GM23338 (cell line): Measurements from ENCODE around the gene CKM. TPM values are rescaled to one million over a fixed set of nuclear protein-coding genes. Genes with fewer than 3 reads are reported as not detected.

ENCODE experiments used
- ATAC-seq: fragments of 200-7000 bp; cut with Tn5 transposase; 3 replicates; pipeline ENCODE4 v1.9.1; 2020
- DNase-seq: peaks from one replicate; pipeline ENCODE4 v3.0.0-alpha.2; 2015; ENCODE audit warnings: low spot score
- H2AFZ ChIP-seq: fragments of 200-600 bp; sonication (generic); 2 replicates; pipeline ENCODE4 v1.8.0; 2016; ENCODE audit warnings: antibody characterized with exemption, mild to moderate bottlenecking, moderate library complexity
- H3F3A ChIP-seq: fragments of 200-600 bp; sonication (generic); replicated peaks from 2 replicates; pipeline ENCODE4 v1.8.0; 2017; ENCODE audit warnings: antibody characterized with exemption, mixed run types, low read depth
- H3K27ac ChIP-seq: fragments of 200-600 bp; sonication (generic); 2 replicates; pipeline ENCODE4 v1.6.1; 2016; ENCODE audit warnings: low read depth
- H3K27me3 ChIP-seq: fragments of 200-600 bp; sonication (generic); 2 replicates; pipeline ENCODE4 v1.8.0; 2016; ENCODE audit warnings: mild to moderate bottlenecking, mixed run types, moderate library complexity; ENCODE audit not compliant: insufficient read depth
- H3K36me3 ChIP-seq: fragments of 200-600 bp; sonication (generic); 2 replicates; pipeline ENCODE4 v1.8.0; 2016; ENCODE audit warnings: mild to moderate bottlenecking; ENCODE audit not compliant: insufficient read depth
- H3K4me1 ChIP-seq: fragments of 200-600 bp; sonication (generic); 2 replicates; pipeline ENCODE4 v1.8.0; 2016; ENCODE audit warnings: mild to moderate bottlenecking, moderate library complexity; ENCODE audit not compliant: insufficient read depth
- H3K4me2 ChIP-seq: fragments of 200-600 bp; sonication (generic); 2 replicates; pipeline ENCODE4 v1.7.1; 2017; ENCODE audit warnings: mixed run types
- H3K4me3 ChIP-seq: fragments of 200-600 bp; sonication (generic); 2 replicates; pipeline ENCODE4 v1.6.1; 2016; ENCODE audit warnings: mixed run types
- H3K79me2 ChIP-seq: fragments of 200-600 bp; sonication (generic); replicated peaks from 2 replicates; pipeline ENCODE4 v1.8.0; 2017; ENCODE audit warnings: mild to moderate bottlenecking; ENCODE audit not compliant: insufficient read depth
- H3K9me2 ChIP-seq: fragments of 200-600 bp; sonication (generic); 2 replicates; pipeline ENCODE4 v1.8.0; 2017; ENCODE audit not compliant: insufficient read depth
- H4K20me1 ChIP-seq: fragments of 200-600 bp; sonication (generic); replicated peaks from 2 replicates; pipeline ENCODE4 v1.8.0; 2017; ENCODE audit warnings: mild to moderate bottlenecking; ENCODE audit not compliant: insufficient read depth
- H3K27ac Mint-ChIP-seq: 2 replicates; pipeline ENCODE4 v1.8.0; 2020; ENCODE audit warnings: inconsistent platforms, mild to moderate bottlenecking, moderate library complexity, mixed read lengths
- H3K27me3 Mint-ChIP-seq: 3 replicates; pipeline ENCODE4 v1.8.0; 2022; ENCODE audit warnings: low read depth, mild to moderate bottlenecking, moderate library complexity, mixed read lengths, inconsistent platforms; ENCODE audit not compliant: insufficient read depth, poor library complexity
- H3K36me3 Mint-ChIP-seq: 3 replicates; pipeline ENCODE4 v1.8.0; 2021; ENCODE audit warnings: low read depth, mild to moderate bottlenecking, inconsistent platforms, moderate library complexity, mixed read lengths
- H3K4me1 Mint-ChIP-seq: 3 replicates; pipeline ENCODE4 v1.8.0; 2020; ENCODE audit warnings: mild to moderate bottlenecking, inconsistent platforms, mixed read lengths
- H3K4me3 Mint-ChIP-seq: 3 replicates; pipeline ENCODE4 v1.8.0; 2021; ENCODE audit warnings: moderate library complexity, mild to moderate bottlenecking, inconsistent platforms, mixed read lengths
- H3K9me3 Mint-ChIP-seq: 3 replicates; pipeline ENCODE4 v1.8.0; 2020; ENCODE audit warnings: moderate library complexity, mild to moderate bottlenecking, inconsistent platforms, mixed read lengths
- CREB1 ChIP-seq: fragments of 250-450 bp; sonication (Bioruptor Pico); IDR thresholded peaks from 2 replicates; pipeline ENCODE4 v1.5.0; 2020; ENCODE audit warnings: low read depth, mild to moderate bottlenecking, moderate library complexity
- CTCF ChIP-seq, 2 experiments: fragments of 200-600 bp in 1 of 2; sonication (generic) in 1 of 2; conservative IDR thresholded peaks; 2 replicates each; pipeline versions ENCODE4 v1.5.1 to v1.6.1; 2016 to 2017; ENCODE audit warnings: antibody characterized with exemption in 2 of 2, low read depth in 2 of 2, mild to moderate bottlenecking in 2 of 2, moderate library complexity in 1 of 2
- ETS1 ChIP-seq: IDR thresholded peaks from 2 replicates; pipeline ENCODE4 v1.6.1; 2016; ENCODE audit warnings: antibody characterized with exemption
- EZH2 ChIP-seq: fragments of 200-600 bp; sonication (generic); IDR thresholded peaks from one replicate; pipeline ENCODE4 v1.8.0; 2017; ENCODE audit warnings: antibody characterized with exemption, mild to moderate bottlenecking, low read depth; ENCODE audit not compliant: unreplicated experiment
- EZH2phosphoT487 ChIP-seq: fragments of 200-600 bp; sonication (generic); IDR thresholded peaks from one replicate; pipeline ENCODE4 v1.8.1; 2018; ENCODE audit warnings: antibody characterized with exemption; ENCODE audit not compliant: unreplicated experiment
- JUNB ChIP-seq: IDR thresholded peaks from one replicate; pipeline ENCODE4 v1.6.1; 2016; ENCODE audit warnings: antibody characterized with exemption; ENCODE audit not compliant: unreplicated experiment
- NANOG ChIP-seq: IDR thresholded peaks from 2 replicates; pipeline ENCODE4 v1.6.1; 2016; ENCODE audit warnings: antibody characterized with exemption, borderline replicate concordance
- POLR2AphosphoS5 ChIP-seq: IDR thresholded peaks from 2 replicates; pipeline ENCODE4 v1.6.1; 2016; ENCODE audit warnings: antibody characterized with exemption, low read depth
- REST ChIP-seq: IDR thresholded peaks from one replicate; pipeline ENCODE4 v1.6.1; 2018; ENCODE audit warnings: antibody characterized with exemption; ENCODE audit not compliant: unreplicated experiment
- STAT1 ChIP-seq: IDR thresholded peaks from one replicate; pipeline ENCODE4 v1.6.1; 2016; ENCODE audit warnings: antibody characterized with exemption; ENCODE audit not compliant: unreplicated experiment
- ZNF114 ChIP-seq: fragments of 250-450 bp; sonication (Bioruptor Pico); IDR thresholded peaks from 2 replicates; pipeline ENCODE4 v1.5.0; 2020; ENCODE audit warnings: mild to moderate bottlenecking, moderate library complexity
- ZNF331 ChIP-seq: fragments of 250-450 bp; sonication (Bioruptor Pico); IDR thresholded peaks from 2 replicates; pipeline ENCODE4 v1.5.0; 2020; ENCODE audit warnings: low read depth, mild to moderate bottlenecking, moderate library complexity
- ZNF462 ChIP-seq: fragments of 250-450 bp; sonication (Bioruptor Pico); IDR thresholded peaks from 2 replicates; pipeline ENCODE4 v1.5.0; 2020; ENCODE audit warnings: mild to moderate bottlenecking, moderate library complexity
- polyA plus RNA-seq: library from polyadenylated mRNA; unstranded; fragments of >200 nt; fragmentation: Nextera tagmentation; extraction: Ambion mirVana; gene quantifications from 2 replicates; pipeline ENCODE4 v1.2.1, GENCODE V29; 2016
- total RNA-seq: library from RNA; depleted of rRNA; stranded (reverse); fragments of >200 nt; shearing (Covaris generic); gene quantifications from 2 replicates; pipeline ENCODE4 v1.2.3, GENCODE V29; 2014

The CKM gene
- total and polyA plus RNA-seq, 2 experiments from 2014 or later: not detected

- H3K79me2 ChIP-seq: no peaks in the 10 kb centered on the region
- peaks cover 36% of the 10 kb centered on the region for H3K27me3 Mint-ChIP-seq
- H3K4me3 Mint-ChIP-seq: no peak overlapping the region
- H3K9me3 Mint-ChIP-seq: no peaks in the 10 kb centered on the region
- H2AFZ ChIP-seq: no peak overlapping the region
- TF ChIP-seq JUNB (no peak), EZH2 (no peak), REST (no peak), ZNF114 (CRISPR knock-in tag) (no peak), EZH2phosphoT487 (no peak), ZNF331 (CRISPR knock-in tag) (no peak), CTCF (conservative IDR thresholded peaks at IDR 0.05; ENCODE audit: low read depth in 2 of 2) (no peak), ZNF462 (no peak), NANOG (no peak), ETS1 (no peak), POLR2AphosphoS5 (no peak), CREB1 (no peak), STAT1 (no peak)
- H3K27me3 ChIP-seq: peaks cover 44% of the 10 kb centered on the region
- DNase-seq (no peak), ATAC-seq (no peak)
- no peaks in the 10 kb centered on the region for H3K36me3 ChIP-seq
- no peaks in the 10 kb centered on the region for H4K20me1 ChIP-seq
- H3K36me3 Mint-ChIP-seq: no peaks in the 10 kb centered on the region
- no peak overlapping the region for H3K4me2 ChIP-seq
- no peaks in the 10 kb centered on the region for H3K9me2 ChIP-seq
- no peak overlapping the region for H3K27ac Mint-ChIP-seq
- no peak overlapping the region for H3K27ac ChIP-seq
- no peaks in the 10 kb centered on the region; the same call in 2 of the 3 replicates for H3K4me1 Mint-ChIP-seq
- H3K4me3 ChIP-seq: no peak overlapping the region
- no peaks in the 10 kb centered on the region for H3F3A ChIP-seq
- no peaks in the 10 kb centered on the region for H3K4me1 ChIP-seq
Observed at GRCh38 chr19:45314708-45315245, 7.9 kb downstream of the CKM start.
